ENCODE measurements around the gene MBLAC1.

MBLAC1 gene

GRCh38 chr7:100126931-100127865 is at the start of gene MBLAC1:
Gene MBLAC1 (plus strand): TSS chr7:100126967. CDS start chr7:100127396, 429 bp downstream.
- DNase-seq: peak; percentile 78 to 83

- no peak for DNase-seq
These were observed 49.6 kb upstream of the MBLAC1 start for GRCh38 chr7:100077205-100077604.

GRCh38 chr7:100079024-100079560 is 47.7 kb upstream of the MBLAC1 start:
- DNase-seq: no peak

GRCh38 chr7:100080907-100081534 is 45.7 kb upstream of the MBLAC1 start:
- peak in 1 of 2 experiments; percentile 10 for DNase-seq

GRCh38 chr7:100081535-100082102 is 45.1 kb upstream of the MBLAC1 start, which contains the start of gene ZNF3:
Gene ZNF3 (minus strand): TSS chr7:100081723. CDS start chr7:100077357, 4,366 bp downstream.
- DNase-seq: peak; percentile 95 to 97

- DNase-seq: no peak
These were observed 43.8 kb upstream of the MBLAC1 start for GRCh38 chr7:100082978-100083377.

- no peak for DNase-seq
These were observed 41.3 kb upstream of the MBLAC1 start for GRCh38 chr7:100085515-100085914.

- DNase-seq: no peak
These were observed 39.6 kb upstream of the MBLAC1 start for GRCh38 chr7:100087055-100087750.

- DNase-seq: no peak
These were observed 38.6 kb upstream of the MBLAC1 start for GRCh38 chr7:100088095-100088620.

- DNase-seq: peak; percentile 36 to 43
These were observed 37.9 kb upstream of the MBLAC1 start, which contains the start of gene COPS6 for GRCh38 chr7:100088621-100089457. Gene COPS6 (plus strand): TSS chr7:100088969. CDS start chr7:100088991, 22 bp downstream.

GRCh38 chr7:100089458-100090196 is 37.1 kb upstream of the MBLAC1 start:
- DNase-seq: no peak

- no peak for DNase-seq
These were observed 36.0 kb upstream of the MBLAC1 start for GRCh38 chr7:100090527-100091410.

- no peak for DNase-seq
These were observed 35.2 kb upstream of the MBLAC1 start for GRCh38 chr7:100091411-100092181.

GRCh38 chr7:100093054-100093453 is 33.7 kb upstream of the MBLAC1 start:
- DNase-seq: no peak

- DNase-seq: no peak
These were observed 33.3 kb upstream of the MBLAC1 start for GRCh38 chr7:100093498-100093897.

GRCh38 chr7:100093925-100094486 is 32.8 kb upstream of the MBLAC1 start:
- DNase-seq: no peak

- DNase-seq: no peak
These were observed 31.5 kb upstream of the MBLAC1 start for GRCh38 chr7:100095289-100095688.

- DNase-seq: no peak
These were observed 31.1 kb upstream of the MBLAC1 start for GRCh38 chr7:100095704-100096103.

Data from AML-193 (cell line).